Fibroblast of lung (primary cell): ENCODE data around the gene BICRA.

Experiments
- CTCF ChIP-seq, 2 donors: IDR thresholded peaks in 1 of 2; conservative IDR thresholded peaks in 1 of 2; 1 replicate in 1 of 2; 2 replicates in 1 of 2; pipeline ENCODE4 v1.5.1; 2011 to 2012; ENCODE audit warnings: low read length in 2 of 2, control low read depth in 1 of 2, inconsistent platforms in 1 of 2, low read depth in 1 of 2, mild to moderate bottlenecking in 1 of 2
- EZH2 ChIP-seq: IDR thresholded peaks from 2 replicates; pipeline ENCODE4 v1.5.1; 2012; ENCODE audit warnings: low read length, control low read depth, mild to moderate bottlenecking; ENCODE audit errors: missing control alignments

GRCh38 chr19:47698631-47699359 is 89.9 kb downstream of the BICRA start:
- TF ChIP-seq CTCF (conservative IDR thresholded peaks at IDR 0.05 in 1 of 2, IDR thresholded peaks at IDR 0.05 in 1 of 2; ENCODE audit: low read depth in 1 of 2, low read length in 2 of 2): no peak
- TF ChIP-seq EZH2: no peak
